Posterior cingulate gyrus (tissue), 11 donors: ENCODE measurements around the gene EBF4.
A peak's percentile ranks its signal among the peaks of the same experiment; 100 is the strongest.

Experiments used
- DNase-seq, 10 donors: peaks; one replicate each; pipeline versions ENCODE4 v3.0.0 to v3.0.0-alpha.2; 2020 to 2021; ENCODE audit warnings: mixed read lengths in 3 of 10
- intact Hi-C: fragments of 100-400 bp; cut with DNase I; formaldehyde crosslinking; loops from one replicate; pipeline ENCODE4 v1.15.1; 2023

EBF4 gene

GRCh38 chr20:2692036-2692885 lies at the start of gene EBF4:
Gene EBF4 (plus strand): TSS chr20:2692780. CDS start chr20:2693646, 866 bp downstream.
- intact Hi-C loops: loop anchor here (5.0 kb wide), 1 partner anchor 50 kb away; no protein-coding TSS in a partner anchor
- peak in 6 of 10 donors; percentile 28 to 89 (median 72) for DNase-seq

GRCh38 chr20:2643708-2644107 lies 48.9 kb upstream of the EBF4 start:
- no peak for DNase-seq
- intact Hi-C loops: no loop called here

GRCh38 chr20:2651772-2652723 lies 40.5 kb upstream of the EBF4 start, which contains the start of gene NOP56:
Gene NOP56 (plus strand): TSS chr20:2652632. CDS start chr20:2652661, 29 bp downstream.
- intact Hi-C loops: loop anchor here (2.0 to 5.0 kb wide), 2 partner anchors 127 to 180 kb away; partner anchors contain the start of gene SNRPB
- DNase-seq: peak; percentile 87 to 99 (median 92)

- peak; percentile 44 to 94 (median 65) for DNase-seq
- intact Hi-C loops: loop anchor here (2.0 to 5.0 kb wide), 2 partner anchors 128 to 181 kb away; partner anchors contain the start of gene SNRPB
Observed at GRCh38 chr20:2652724-2653555, 39.6 kb upstream of the EBF4 start.

GRCh38 chr20:2653556-2654383 lies 38.8 kb upstream of the EBF4 start:
- intact Hi-C loops: loop anchor here (2.0 to 5.0 kb wide), 2 partner anchors 129 to 181 kb away; partner anchors contain the start of gene SNRPB
- DNase-seq: no peak

GRCh38 chr20:2654384-2654822 lies 38.2 kb upstream of the EBF4 start:
- intact Hi-C loops: loop anchor here (5.0 kb wide), 1 partner anchor 182 kb away; the partner anchor contains the start of gene SNRPB
- DNase-seq: no peak

GRCh38 chr20:2654831-2655230 lies 37.7 kb upstream of the EBF4 start:
- intact Hi-C loops: loop anchor here (5.0 kb wide), 1 partner anchor 183 kb away; the partner anchor contains the start of gene SNRPB
- no peak for DNase-seq

GRCh38 chr20:2655331-2656116 lies 37.1 kb upstream of the EBF4 start:
- DNase-seq: peak in 1 of 10 donors; percentile 27
- intact Hi-C loops: no loop called here

- no peak for DNase-seq
- intact Hi-C loops: no loop called here
Observed at GRCh38 chr20:2656471-2657117, 36.0 kb upstream of the EBF4 start.

- intact Hi-C loops: no loop called here
- no peak for DNase-seq
Observed at GRCh38 chr20:2657241-2657640, 35.3 kb upstream of the EBF4 start.

GRCh38 chr20:2657674-2658073 lies 34.9 kb upstream of the EBF4 start:
- intact Hi-C loops: no loop called here
- no peak for DNase-seq

- intact Hi-C loops: no loop called here
- peak in 1 of 10 donors; percentile 49 for DNase-seq
Observed at GRCh38 chr20:2658414-2659354, 33.9 kb upstream of the EBF4 start.

GRCh38 chr20:2659547-2659946 lies 33.0 kb upstream of the EBF4 start:
- intact Hi-C loops: no loop called here
- peak in 1 of 10 donors; percentile 49 for DNase-seq

- no peak for DNase-seq
- intact Hi-C loops: loop anchor here (10.0 kb wide), 1 partner anchor 171 kb away; no protein-coding TSS in a partner anchor
Observed at GRCh38 chr20:2663364-2663886, 29.2 kb upstream of the EBF4 start.

GRCh38 chr20:2663887-2664719 lies 28.5 kb upstream of the EBF4 start, which contains the start of gene IDH3B:
Gene IDH3B (minus strand): TSS chr20:2664216. CDS start chr20:2664188, 28 bp downstream.
- intact Hi-C loops: loop anchor here (10.0 kb wide), 1 partner anchor 171 kb away; no protein-coding TSS in a partner anchor
- DNase-seq: peak; percentile 91 to 99 (median 96)
